Adipocyte (in vitro differentiated cells): ENCODE results near the gene ITM2C.
A peak's percentile ranks its signal among the peaks of the same experiment; 100 is the strongest.

ENCODE experiments used
- DNase-seq: peaks from one replicate; pipeline ENCODE4 v3.0.0-alpha.2; 2015; ENCODE audit warnings: low read depth
- H3K27me3 ChIP-seq: replicated peaks from 2 replicates; pipeline ENCODE4 v1.7.0; 2013; ENCODE audit warnings: mild to moderate bottlenecking, low read length, moderate library complexity; ENCODE audit not compliant: control insufficient read depth, insufficient read depth
- H3K36me3 ChIP-seq: 2 replicates; pipeline ENCODE4 v1.7.0; 2013; ENCODE audit warnings: low read length, mild to moderate bottlenecking, moderate library complexity; ENCODE audit not compliant: control insufficient read depth, insufficient read depth, severe bottlenecking
- H3K4me1 ChIP-seq: 2 replicates; pipeline ENCODE4 v1.7.0; 2013; ENCODE audit warnings: mild to moderate bottlenecking, low read length, moderate library complexity; ENCODE audit not compliant: control insufficient read depth, insufficient read depth
- H3K4me3 ChIP-seq: 2 replicates; pipeline ENCODE4 v1.7.0; 2013; ENCODE audit warnings: mild to moderate bottlenecking, low read length, moderate library complexity
- H3K9ac ChIP-seq: 2 replicates; pipeline ENCODE4 v1.7.0; 2013; ENCODE audit warnings: mild to moderate bottlenecking, low read length, moderate library complexity
- H3K9me3 ChIP-seq: 2 replicates; pipeline ENCODE4 v1.7.0; 2013; ENCODE audit warnings: mild to moderate bottlenecking, low read length, moderate library complexity; ENCODE audit not compliant: control insufficient read depth

ITM2C gene

GRCh38 chr2:230828272-230828961 is 36.3 kb upstream of the ITM2C start:
- H3K4me1 ChIP-seq = peaks cover 7% of the 10 kb centered on the region
- no peaks in the 10 kb centered on the region for H3K9me3 ChIP-seq
- H3K9ac ChIP-seq = no peak overlapping the region
- H3K4me3 ChIP-seq = peak overlapping the region; percentile 57
- H3K36me3 ChIP-seq = no peaks in the 10 kb centered on the region
- no peak for DNase-seq
- H3K27me3 ChIP-seq = peaks cover 18% of the 10 kb centered on the region

- DNase-seq = no peak
- H3K36me3 ChIP-seq = no peaks in the 10 kb centered on the region
- H3K9me3 ChIP-seq = no peaks in the 10 kb centered on the region
- peaks cover 7% of the 10 kb centered on the region for H3K4me1 ChIP-seq
- peaks cover 18% of the 10 kb centered on the region for H3K27me3 ChIP-seq
- no peak overlapping the region for H3K9ac ChIP-seq
- H3K4me3 ChIP-seq = no peak overlapping the region
Measured at GRCh38 chr2:230829293-230829692, 35.4 kb upstream of the ITM2C start.

GRCh38 chr2:230829959-230830358 is 34.8 kb upstream of the ITM2C start:
- H3K36me3 ChIP-seq = no peaks in the 10 kb centered on the region
- H3K9me3 ChIP-seq = no peaks in the 10 kb centered on the region
- no peak for DNase-seq
- peaks cover 7% of the 10 kb centered on the region for H3K4me1 ChIP-seq
- H3K4me3 ChIP-seq = no peak overlapping the region
- H3K9ac ChIP-seq = no peak overlapping the region
- peaks cover 18% of the 10 kb centered on the region for H3K27me3 ChIP-seq

- DNase-seq = no peak
- Histone ChIP-seq H3K9me3 (no peaks in the 10 kb centered on the region), H3K27me3 (peaks cover 18% of the 10 kb centered on the region), H3K4me3 (no peak overlapping the region), H3K4me1 (peaks cover 7% of the 10 kb centered on the region), H3K36me3 (no peaks in the 10 kb centered on the region), H3K9ac (no peak overlapping the region)
Measured at GRCh38 chr2:230830428-230830827, 34.3 kb upstream of the ITM2C start.

- Histone ChIP-seq H3K27me3 (peaks cover 35% of the 10 kb centered on the region), H3K36me3 (no peaks in the 10 kb centered on the region), H3K4me3 (no peak overlapping the region), H3K9ac (no peak overlapping the region), H3K4me1 (no peaks in the 10 kb centered on the region), H3K9me3 (peaks cover 14% of the 10 kb centered on the region)
- DNase-seq = no peak
Measured at GRCh38 chr2:230840301-230840700, 24.4 kb upstream of the ITM2C start.

- no peaks in the 10 kb centered on the region for H3K36me3 ChIP-seq
- H3K9ac ChIP-seq = no peak overlapping the region
- no peaks in the 10 kb centered on the region for H3K4me1 ChIP-seq
- peaks cover 14% of the 10 kb centered on the region for H3K9me3 ChIP-seq
- H3K27me3 ChIP-seq = peaks cover 40% of the 10 kb centered on the region
- no peak overlapping the region for H3K4me3 ChIP-seq
- DNase-seq = no peak
Measured at GRCh38 chr2:230842473-230842872, 22.3 kb upstream of the ITM2C start.

GRCh38 chr2:230843132-230843531 is 21.6 kb upstream of the ITM2C start:
- H3K9me3 ChIP-seq = peaks cover 7% of the 10 kb centered on the region
- no peak for DNase-seq
- H3K27me3 ChIP-seq = peaks cover 40% of the 10 kb centered on the region
- no peaks in the 10 kb centered on the region for H3K36me3 ChIP-seq
- no peaks in the 10 kb centered on the region for H3K4me1 ChIP-seq
- H3K9ac ChIP-seq = no peak overlapping the region
- no peak overlapping the region for H3K4me3 ChIP-seq

- H3K9ac ChIP-seq = no peak overlapping the region
- no peak for DNase-seq
- H3K4me1 ChIP-seq = no peaks in the 10 kb centered on the region
- H3K36me3 ChIP-seq = no peaks in the 10 kb centered on the region
- peaks cover 34% of the 10 kb centered on the region for H3K27me3 ChIP-seq
- no peak overlapping the region for H3K4me3 ChIP-seq
- no peaks in the 10 kb centered on the region for H3K9me3 ChIP-seq
Measured at GRCh38 chr2:230846360-230846759, 18.4 kb upstream of the ITM2C start.

- H3K9me3 ChIP-seq = no peaks in the 10 kb centered on the region
- DNase-seq = peak; percentile 93
Measured at GRCh38 chr2:230847883-230848388, 16.8 kb upstream of the ITM2C start.

GRCh38 chr2:230849633-230850357 is 14.9 kb upstream of the ITM2C start:
- Histone ChIP-seq H3K4me3 (no peak overlapping the region), H3K9ac (no peak overlapping the region), H3K9me3 (no peaks in the 10 kb centered on the region), H3K36me3 (no peaks in the 10 kb centered on the region), H3K27me3 (peaks cover 28% of the 10 kb centered on the region), H3K4me1 (no peaks in the 10 kb centered on the region)
- peak; percentile 38 for DNase-seq

More at GRCh38 chr2:230847883-230848388, 16.8 kb upstream of the ITM2C start:
- H3K27me3 ChIP-seq = peaks cover 27% of the 10 kb centered on the region
- peak overlapping the region; percentile 58 for H3K4me3 ChIP-seq
- H3K4me1 ChIP-seq = no peaks in the 10 kb centered on the region
- peak overlapping the region; percentile 63 for H3K9ac ChIP-seq
- no peaks in the 10 kb centered on the region for H3K36me3 ChIP-seq

- Histone ChIP-seq H3K9me3 (no peaks in the 10 kb centered on the region), H3K36me3 (no peaks in the 10 kb centered on the region), H3K4me1 (no peaks in the 10 kb centered on the region), H3K9ac (no peak overlapping the region), H3K4me3 (no peak overlapping the region), H3K27me3 (peaks cover 23% of the 10 kb centered on the region)
- DNase-seq = no peak
Measured at GRCh38 chr2:230850358-230850658, 14.4 kb upstream of the ITM2C start.
